Peyer's patch (tissue), 4 donors: ENCODE results near the gene FUT8. TPM values are rescaled to one million over a fixed set of nuclear protein-coding genes. Genes with fewer than 3 reads are reported as not detected.

Experiments used
- DNase-seq, 3 donors: peaks; one replicate each; pipeline ENCODE4 v3.0.0-alpha.2; 2017 to 2019
- H3K27ac ChIP-seq, 4 donors: fragments of 200-600 bp; sonication (generic); one replicate each; pipeline ENCODE4 v1.5.1; 2016 to 2019
- H3K27me3 ChIP-seq, 2 donors: fragments of 200-600 bp; sonication (generic); one replicate each; pipeline ENCODE4 v1.5.1; 2019
- H3K36me3 ChIP-seq, 3 donors: fragments of 200-600 bp; sonication (generic); one replicate each; pipeline ENCODE4 v1.5.1; 2016 to 2019
- H3K4me1 ChIP-seq, 4 donors: fragments of 200-600 bp; sonication (generic); one replicate each; pipeline ENCODE4 v1.5.1; 2016 to 2019
- H3K4me3 ChIP-seq, 4 donors: fragments of 200-600 bp; sonication (generic); 1 replicate in 3 of 4; 2 replicates in 1 of 4; pipeline ENCODE4 v1.5.1; 2016 to 2019; ENCODE audit warnings: mild to moderate bottlenecking in 1 of 4
- H3K9me3 ChIP-seq, 4 donors: fragments of 200-600 bp; sonication (generic); one replicate each; pipeline ENCODE4 v1.5.1; 2016 to 2019; ENCODE audit warnings: mild to moderate bottlenecking in 1 of 4
- CTCF ChIP-seq, 6 experiments: fragments of 450-650 bp in 4 of 6; fragments of 200-600 bp in 2 of 6; sonication (generic) in 1 of 6; IDR thresholded peaks; one replicate each; pipeline ENCODE4 v1.5.1; 2017 to 2019; ENCODE audit warnings: antibody characterized with exemption in 6 of 6, mild to moderate bottlenecking in 3 of 6, moderate library complexity in 1 of 6
- POLR2A ChIP-seq, 2 donors: fragments of 450-650 bp; IDR thresholded peaks; one replicate each; pipeline ENCODE4 v1.5.1; 2017; ENCODE audit warnings: antibody characterized with exemption in 2 of 2, mild to moderate bottlenecking in 2 of 2, moderate library complexity in 2 of 2
- total RNA-seq, 4 donors: library from RNA; depleted of rRNA; stranded (reverse); fragments of >200 nt; gene quantifications; one replicate each; pipeline ENCODE4 v1.1.0, GENCODE V29; 2016

FUT8 gene
- total RNA-seq, 4 donors from 2014 or later = 46.4 to 126 (median 55.9) TPM

DNA sequence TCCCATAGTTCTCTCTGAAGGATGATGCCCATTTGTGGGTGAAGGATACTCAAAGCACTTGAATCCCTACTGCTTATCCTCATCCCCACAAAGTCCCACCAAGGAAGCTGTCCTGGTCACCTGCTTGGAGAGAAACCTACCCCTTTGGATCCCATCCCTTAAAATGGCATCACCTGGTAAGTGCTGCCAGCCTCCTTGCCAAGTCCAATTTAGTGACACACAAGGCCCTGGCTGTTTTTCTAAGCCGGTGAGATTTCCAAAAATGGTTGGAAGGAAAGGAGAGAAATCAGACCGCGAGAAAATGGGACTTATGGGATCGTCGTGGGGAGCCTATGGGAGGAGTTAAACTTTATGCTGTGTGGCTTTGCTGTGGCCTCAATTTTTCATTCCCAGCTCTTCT is 358.2 kb downstream of the FUT8 start:
- Histone ChIP-seq H3K4me3 (no peak overlapping the region), H3K27me3 (no peaks in the 10 kb centered on the region), H3K4me1 (peaks cover 0 to 21% (median 2%) of the 10 kb centered on the region in 4 donors), H3K9me3 (no peaks in the 10 kb centered on the region), H3K36me3 (no peaks in the 10 kb centered on the region), H3K27ac (no peak overlapping the region)
- TF ChIP-seq CTCF (IDR thresholded peaks at IDR 0.05) (no peak), POLR2A (IDR thresholded peaks at IDR 0.05) (no peak)
- DNase-seq = no peak

GRCh38 chr14:65771271-65771670 is 358.7 kb downstream of the FUT8 start:
- Histone ChIP-seq H3K36me3 (no peaks in the 10 kb centered on the region), H3K4me1 (peaks cover 0 to 21% (median 2%) of the 10 kb centered on the region in 4 donors), H3K27ac (no peak overlapping the region), H3K27me3 (no peaks in the 10 kb centered on the region), H3K4me3 (no peak overlapping the region), H3K9me3 (no peaks in the 10 kb centered on the region)
- DNase-seq = no peak
- no peak for TF ChIP-seq POLR2A (IDR thresholded peaks at IDR 0.05)
- TF ChIP-seq CTCF (IDR thresholded peaks at IDR 0.05) = no peak

DNA sequence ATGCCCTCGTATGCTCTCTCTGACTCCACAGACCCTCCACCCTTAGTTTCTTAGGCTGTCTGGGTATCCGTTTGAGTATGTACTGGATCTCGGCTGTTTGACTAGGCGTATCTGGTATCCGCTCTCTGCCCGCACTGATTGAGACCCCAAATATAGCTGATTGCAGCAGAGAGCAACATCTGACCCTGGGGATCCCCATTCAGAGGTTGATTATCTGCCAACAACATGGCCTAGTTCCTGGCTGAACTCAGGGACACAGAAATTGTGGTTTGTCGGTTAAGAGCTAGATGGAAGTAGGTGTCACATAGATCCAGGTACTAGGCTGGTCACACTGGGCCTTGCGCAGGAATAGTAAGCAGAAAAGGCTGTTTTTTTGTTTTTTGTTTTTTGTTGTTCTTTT is 359.9 kb downstream of the FUT8 start:
- Histone ChIP-seq H3K36me3 (no peaks in the 10 kb centered on the region), H3K9me3 (no peaks in the 10 kb centered on the region), H3K4me1 (peaks cover 0 to 21% (median 2%) of the 10 kb centered on the region in 4 donors), H3K4me3 (no peak overlapping the region), H3K27ac (peak overlapping the region in 2 of 4 donors; percentile 22 to 49), H3K27me3 (no peaks in the 10 kb centered on the region)
- no peak for DNase-seq
- TF ChIP-seq CTCF (IDR thresholded peaks at IDR 0.05) = no peak
- no peak for TF ChIP-seq POLR2A (IDR thresholded peaks at IDR 0.05)

DNA sequence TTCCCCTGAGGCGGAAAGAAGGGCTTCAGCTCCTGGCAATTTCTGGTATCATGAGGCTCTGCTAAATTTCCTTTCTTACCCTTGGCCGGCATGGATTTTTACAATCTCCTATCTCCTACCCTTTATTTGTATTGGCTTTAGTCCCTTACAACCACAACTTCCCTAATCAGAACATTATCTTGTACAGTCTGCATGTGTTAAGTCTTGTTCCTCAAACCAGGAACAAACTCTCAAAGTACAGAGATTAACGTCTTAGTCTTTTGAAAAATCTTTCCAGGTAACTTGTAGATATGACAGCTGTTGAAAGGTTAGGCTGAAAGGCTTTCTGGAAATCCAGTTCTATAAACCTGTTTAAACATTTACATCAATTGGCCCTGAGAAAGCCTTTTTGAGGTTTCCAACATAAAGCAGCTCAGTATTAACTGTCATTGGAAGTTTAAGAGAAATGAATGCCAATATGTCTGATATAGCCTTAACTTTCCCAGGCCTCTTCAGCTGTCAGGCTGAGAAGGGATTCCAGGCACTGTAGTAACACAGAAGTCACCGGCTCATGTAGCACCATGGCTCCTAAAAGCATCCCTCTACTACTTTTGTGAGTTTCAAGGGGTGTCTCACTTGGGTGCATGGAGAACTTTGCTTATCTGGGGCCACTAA is 360.5 kb downstream of the FUT8 start:
- peaks cover 0 to 21% (median 2%) of the 10 kb centered on the region in 4 donors for H3K4me1 ChIP-seq
- peak overlapping the region in 1 of 4 donors; percentile 49 for H3K27ac ChIP-seq
- H3K36me3 ChIP-seq = no peaks in the 10 kb centered on the region
- TF ChIP-seq POLR2A (IDR thresholded peaks at IDR 0.05) (no peak), CTCF (IDR thresholded peaks at IDR 0.05) (no peak)
- no peak for DNase-seq
- no peaks in the 10 kb centered on the region for H3K27me3 ChIP-seq
- no peaks in the 10 kb centered on the region for H3K9me3 ChIP-seq
- no peak overlapping the region for H3K4me3 ChIP-seq

DNA sequence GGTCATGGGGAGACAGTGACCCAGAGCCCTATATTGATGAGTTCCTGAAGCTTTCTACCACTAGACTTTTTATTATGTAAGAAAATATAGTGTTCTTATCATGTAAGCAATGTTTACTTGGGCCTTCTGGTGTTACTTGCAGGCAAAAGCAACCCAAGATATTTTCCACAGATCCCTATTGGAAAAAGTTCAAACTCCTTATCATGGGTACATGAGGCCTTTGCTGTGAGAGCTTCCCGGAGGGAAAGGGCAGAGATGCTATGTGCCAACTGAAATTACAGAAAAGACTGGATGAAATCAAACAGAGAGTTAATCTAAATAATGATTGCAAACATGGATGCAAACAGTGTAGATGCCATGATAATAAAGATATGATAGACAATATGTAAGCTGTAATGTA is 361.5 kb downstream of the FUT8 start:
- Histone ChIP-seq H3K27ac (no peak overlapping the region), H3K4me1 (peaks cover 0 to 21% (median 2%) of the 10 kb centered on the region in 4 donors), H3K27me3 (no peaks in the 10 kb centered on the region), H3K9me3 (no peaks in the 10 kb centered on the region), H3K4me3 (no peak overlapping the region), H3K36me3 (no peaks in the 10 kb centered on the region)
- TF ChIP-seq CTCF (IDR thresholded peaks at IDR 0.05) (no peak), POLR2A (IDR thresholded peaks at IDR 0.05) (no peak)
- no peak for DNase-seq
